AG08396 (cell line): ENCODE data around the gene STPG2.

Experiments
- DNase-seq: peaks from one replicate; pipeline ENCODE4 v3.0.0; 2012; ENCODE audit warnings: low spot score, mixed read lengths

STPG2 gene

DNA sequence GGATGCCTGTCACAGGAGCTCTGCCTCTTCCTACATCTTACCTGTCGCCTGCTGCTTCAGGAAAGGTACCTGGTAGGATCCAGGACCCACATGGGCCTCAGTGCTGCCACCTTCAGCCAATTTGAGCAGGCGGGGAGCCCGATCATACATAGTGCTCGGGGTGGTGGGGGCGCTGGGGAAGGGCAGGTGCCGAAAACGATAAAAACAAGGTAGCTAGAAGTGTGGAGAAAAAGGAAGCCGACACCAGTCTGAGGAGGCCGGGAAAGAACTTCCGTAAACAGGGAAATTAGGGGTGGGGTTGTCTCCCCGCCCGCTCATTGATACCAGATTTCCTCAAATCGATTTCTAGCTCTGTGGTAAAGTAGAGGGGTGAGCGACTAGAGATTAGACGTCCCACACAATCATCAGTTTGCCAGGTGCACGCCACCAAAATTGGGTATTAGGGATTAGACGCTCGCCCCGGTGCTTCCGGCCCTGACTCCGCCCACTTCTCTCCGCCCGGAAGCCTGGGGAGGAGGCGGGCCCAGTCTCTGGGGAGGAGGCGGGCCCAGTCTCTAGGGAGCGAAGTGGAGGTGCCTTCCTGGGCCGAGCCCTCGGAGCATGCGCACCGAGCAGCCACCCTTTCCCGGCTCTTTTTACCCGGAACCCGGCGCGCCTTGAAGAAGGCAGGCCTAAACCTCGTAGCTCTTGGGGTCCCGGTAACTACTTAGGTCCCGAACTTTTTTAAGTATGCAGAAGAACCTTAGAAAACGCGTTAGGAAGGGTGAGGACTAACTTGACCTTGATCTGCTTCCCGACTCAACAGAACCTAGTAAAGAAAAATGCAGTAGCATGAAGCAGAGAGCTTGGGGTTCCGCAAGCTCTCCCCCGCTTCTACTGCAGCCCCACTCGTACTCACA is at the start of gene STPG2:
TSS of gene STPG2 (minus strand) at position 476 of the 899 bp plus-strand sequence.
- peak; percentile 95 for DNase-seq

DNA sequence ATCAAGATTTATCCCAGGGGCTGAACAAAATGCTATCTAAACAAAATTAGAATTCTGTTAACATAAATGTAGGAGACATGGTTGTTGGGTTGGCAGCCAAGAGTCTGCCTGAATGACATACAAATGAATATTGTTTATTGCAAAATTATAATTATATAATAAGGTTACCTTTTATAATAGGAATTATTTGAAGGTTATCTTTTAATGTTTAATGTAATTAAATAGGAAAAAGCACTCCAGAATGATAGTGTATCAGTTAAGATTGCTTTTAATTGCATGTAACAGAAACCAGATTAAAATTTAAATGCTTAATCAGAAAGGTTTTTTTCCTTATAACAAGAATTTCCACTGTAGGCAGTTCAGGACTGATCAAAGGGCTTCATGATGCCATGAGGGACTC is 42.0 kb upstream of the STPG2 start:
- no peak for DNase-seq

DNA sequence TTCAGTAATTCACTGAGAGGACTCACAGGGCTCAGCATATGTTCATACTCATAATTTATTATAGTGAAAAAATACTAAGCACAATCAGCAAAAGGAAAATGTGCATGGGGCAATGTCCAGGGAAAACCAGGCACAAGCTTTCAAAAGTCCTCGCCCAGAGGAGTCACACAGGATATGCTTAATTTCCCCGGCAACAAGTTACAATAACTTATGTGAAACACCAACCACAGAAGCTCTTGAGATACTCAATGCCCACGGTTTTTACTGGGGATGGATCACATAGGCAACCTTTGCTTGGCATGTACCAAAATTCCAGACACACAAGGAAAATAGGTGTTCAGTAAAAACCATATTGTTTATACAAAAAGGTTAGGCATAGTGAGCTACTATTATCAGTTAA is 38.5 kb upstream of the STPG2 start:
- DNase-seq = peak; percentile 10

DNA sequence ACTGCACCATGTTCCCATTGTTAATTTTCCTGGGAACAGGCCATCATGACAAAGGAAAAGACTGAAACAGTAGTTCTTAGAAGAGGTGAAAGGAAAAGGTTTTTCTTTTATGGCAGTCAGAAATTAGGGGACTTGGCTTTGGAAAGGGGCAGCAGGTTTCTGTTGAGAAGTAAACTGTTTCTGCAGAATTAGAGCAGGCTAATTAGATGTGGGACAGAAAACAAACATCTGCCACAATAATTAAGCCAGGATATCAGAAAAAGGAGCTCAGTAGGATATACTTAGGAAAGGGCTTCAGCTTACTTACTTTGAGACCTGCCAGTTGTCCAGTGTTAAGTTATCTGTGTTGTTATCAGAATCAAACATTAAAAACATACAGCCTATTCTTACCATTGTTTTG is 36.7 kb upstream of the STPG2 start:
- DNase-seq = no peak

DNA sequence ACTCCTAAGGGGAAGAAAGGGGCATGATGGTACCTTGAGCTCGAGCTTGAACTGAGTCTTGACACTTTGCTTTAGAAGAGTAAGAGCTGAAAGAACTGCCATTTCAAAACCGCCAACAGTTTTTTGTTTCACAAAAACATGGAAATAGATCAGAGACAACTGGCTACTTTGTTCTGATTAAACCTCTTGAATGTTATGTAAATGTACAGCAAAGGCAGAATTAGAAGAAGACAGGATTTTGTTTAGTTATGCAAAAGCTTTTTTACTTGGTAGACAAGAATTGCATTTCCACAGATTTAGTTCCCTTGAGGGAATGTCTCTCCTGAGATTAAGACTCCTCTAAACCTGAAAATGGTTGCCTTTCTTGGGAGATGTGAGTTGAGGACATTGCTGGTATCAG is 33.3 kb upstream of the STPG2 start:
- no peak for DNase-seq

GRCh38 chr4:98170035-98170434 is 26.8 kb upstream of the STPG2 start:
- DNase-seq = no peak

DNA sequence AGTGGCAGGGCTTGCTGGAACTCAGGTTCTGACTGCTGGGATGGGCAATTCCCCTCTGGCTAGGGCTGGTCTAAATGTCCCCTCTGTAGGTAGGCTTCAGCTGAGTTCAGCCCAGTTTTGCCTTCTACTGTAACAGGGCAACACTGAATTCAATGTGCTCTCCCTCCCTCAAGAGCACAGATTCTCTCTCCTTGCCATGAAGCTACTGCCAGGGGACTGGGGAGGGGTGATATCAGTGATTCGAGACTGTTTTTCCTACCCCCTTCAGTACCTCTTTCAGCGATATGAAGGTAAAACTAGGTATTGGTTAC is 23.4 kb upstream of the STPG2 start:
- no peak for DNase-seq

- DNase-seq = no peak
Measured at GRCh38 chr4:98166025-98166730, 22.9 kb upstream of the STPG2 start.

DNA sequence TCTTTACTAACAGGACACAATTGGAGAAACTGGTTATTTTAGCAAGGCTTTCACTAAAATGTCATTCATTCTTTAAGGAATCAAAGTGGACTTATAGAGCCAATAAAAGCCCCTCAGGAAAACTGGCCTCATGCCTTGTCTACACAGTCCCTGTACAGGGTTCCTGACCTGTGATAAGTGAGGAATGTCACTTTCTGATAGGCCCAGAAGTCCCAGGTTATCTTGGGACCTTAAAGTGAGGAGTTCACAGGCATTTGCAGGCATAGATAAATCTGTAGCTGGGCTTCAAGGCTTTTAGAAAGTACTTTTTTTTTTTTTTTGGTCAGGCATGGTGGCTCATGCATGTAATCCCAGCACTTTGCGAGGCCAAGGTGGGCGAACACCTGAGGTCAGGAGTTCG is 19.4 kb upstream of the STPG2 start:
- DNase-seq = no peak

- DNase-seq = no peak
Measured at GRCh38 chr4:98151145-98151924, 8.1 kb upstream of the STPG2 start.

DNA sequence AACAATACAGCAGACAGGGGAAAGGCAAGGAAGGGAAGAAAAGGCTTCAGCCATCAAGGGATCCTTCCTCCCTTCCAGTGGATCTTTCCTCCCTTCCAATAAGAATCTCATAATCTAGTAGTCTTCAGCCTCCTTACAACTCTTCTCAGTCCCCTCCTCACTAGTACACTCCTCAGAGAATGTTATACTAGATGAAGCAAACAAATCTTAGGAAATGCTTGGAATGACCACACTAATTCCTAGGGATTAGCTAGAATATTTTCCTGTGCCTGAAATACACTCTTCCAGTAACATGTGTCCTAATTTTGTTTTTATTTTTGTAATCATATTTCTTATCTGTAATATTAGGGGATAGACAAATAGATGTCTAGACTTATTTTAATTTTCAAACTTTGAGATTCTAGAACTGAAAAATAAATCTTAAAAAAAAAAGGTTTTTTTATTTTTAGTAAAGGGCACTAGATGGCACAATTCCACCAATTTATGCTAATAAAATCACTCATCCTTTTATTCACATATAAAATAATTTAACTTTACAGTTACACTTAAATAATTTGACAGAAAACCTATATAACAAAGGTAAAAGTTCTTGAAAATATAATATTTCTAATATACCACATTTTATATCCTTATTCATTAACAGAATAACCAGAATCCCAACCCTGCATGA is 7.0 kb upstream of the STPG2 start:
- DNase-seq = no peak

DNA sequence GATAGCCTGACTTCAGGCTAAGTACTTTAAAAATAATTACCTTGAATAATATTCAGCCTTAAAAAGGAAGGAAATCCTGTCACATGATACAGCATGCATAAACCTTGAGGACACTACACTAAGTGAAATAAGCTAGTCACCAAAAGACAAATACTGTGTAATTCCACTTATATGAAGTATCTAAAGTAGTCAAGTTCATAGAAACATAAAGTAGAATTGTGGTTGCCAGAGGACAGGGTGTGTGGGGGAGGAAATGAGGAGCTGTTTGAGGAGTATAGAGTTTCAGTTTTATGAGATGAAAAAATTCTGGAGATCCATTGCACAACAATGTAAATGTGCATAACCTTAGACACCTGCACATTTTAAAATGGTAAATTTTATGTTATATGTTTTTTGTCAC is 5.6 kb upstream of the STPG2 start:
- DNase-seq = no peak

DNA sequence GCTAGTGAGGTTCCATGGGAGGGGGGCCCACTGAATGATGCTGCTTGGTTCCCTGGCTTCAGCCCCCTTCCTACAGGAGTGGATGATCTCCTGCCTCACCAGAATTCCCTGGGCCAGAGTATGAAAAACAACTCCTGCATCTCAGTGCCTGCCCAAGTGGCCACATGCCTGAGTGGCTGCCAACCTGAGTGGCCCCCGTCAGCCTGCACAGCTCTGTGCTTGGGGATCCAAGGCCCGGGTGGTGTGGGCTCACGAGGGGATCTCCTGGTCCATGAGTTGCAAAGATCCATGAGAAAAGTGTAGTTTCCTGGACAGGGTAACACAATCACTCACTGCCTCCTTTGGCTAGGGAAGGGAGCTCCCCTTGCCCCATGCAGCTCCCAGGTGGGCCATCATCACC is 17.1 kb downstream of the STPG2 start:
- no peak for DNase-seq

DNA sequence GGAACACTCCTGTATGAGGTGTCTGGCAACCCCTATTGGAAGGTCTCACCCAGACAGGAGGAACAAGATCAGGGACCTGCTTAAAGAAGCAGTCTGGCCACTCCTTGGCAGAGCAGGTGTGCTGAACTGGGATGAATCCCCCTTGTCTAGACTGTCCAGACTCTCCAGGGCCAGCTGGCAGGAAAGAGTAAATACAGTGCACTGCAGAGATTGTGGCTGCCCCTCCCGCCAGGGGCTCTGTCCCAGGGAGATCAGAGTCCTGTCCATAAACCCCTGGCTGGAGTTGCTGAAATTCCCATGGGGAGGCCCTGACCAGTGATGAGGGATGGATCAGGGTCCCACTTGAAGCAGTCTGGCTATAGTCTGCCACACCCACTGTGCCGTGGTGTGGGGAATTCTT is 17.7 kb downstream of the STPG2 start:
- no peak for DNase-seq

DNA sequence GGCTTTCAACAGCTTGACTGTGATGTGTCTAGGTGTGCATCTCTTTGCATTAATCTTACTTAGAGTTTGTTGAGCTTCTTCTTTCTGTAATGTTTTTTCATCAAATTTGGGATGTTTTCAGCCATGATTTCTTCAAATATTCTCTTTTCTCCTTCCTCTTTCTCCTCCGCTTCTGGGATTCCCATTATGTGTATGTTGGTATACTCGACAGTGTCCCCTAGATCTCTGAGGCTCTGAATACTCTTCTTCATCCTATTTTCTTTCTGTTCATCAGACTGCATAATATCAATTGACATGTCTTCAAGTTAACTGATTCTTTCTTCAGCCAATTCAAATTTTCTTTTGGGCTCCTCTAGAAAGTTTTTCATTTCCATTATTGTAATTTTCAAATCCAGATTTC is 25.9 kb downstream of the STPG2 start:
- no peak for DNase-seq

GRCh38 chr4:98113012-98113411 is 30.3 kb downstream of the STPG2 start:
- DNase-seq = peak; percentile 1

- DNase-seq = no peak
Measured at GRCh38 chr4:98110929-98111328, 32.3 kb downstream of the STPG2 start.

- no peak for DNase-seq
Measured at GRCh38 chr4:98110214-98110613, 33.1 kb downstream of the STPG2 start.

DNA sequence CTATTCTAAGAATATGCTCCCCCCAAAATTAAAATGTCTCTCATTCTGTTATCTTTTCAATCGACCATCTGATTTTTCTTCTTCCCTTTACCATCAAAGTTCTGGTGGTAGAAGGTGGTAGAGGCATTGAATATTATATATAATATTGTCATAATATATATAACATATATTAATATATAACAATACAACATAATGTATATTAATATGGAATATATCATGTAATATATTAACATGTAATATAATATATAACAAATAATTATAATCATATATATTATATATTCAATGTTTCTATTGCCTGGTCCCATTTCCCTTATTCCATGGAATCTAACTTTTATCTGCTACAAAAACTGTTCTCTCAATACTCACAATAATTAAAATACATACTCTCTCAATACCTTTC is 40.6 kb downstream of the STPG2 start:
- no peak for DNase-seq

- DNase-seq = no peak
Measured at GRCh38 chr4:98101988-98102387, 41.3 kb downstream of the STPG2 start.

GRCh38 chr4:98098764-98099163 is 44.5 kb downstream of the STPG2 start:
- no peak for DNase-seq

DNA sequence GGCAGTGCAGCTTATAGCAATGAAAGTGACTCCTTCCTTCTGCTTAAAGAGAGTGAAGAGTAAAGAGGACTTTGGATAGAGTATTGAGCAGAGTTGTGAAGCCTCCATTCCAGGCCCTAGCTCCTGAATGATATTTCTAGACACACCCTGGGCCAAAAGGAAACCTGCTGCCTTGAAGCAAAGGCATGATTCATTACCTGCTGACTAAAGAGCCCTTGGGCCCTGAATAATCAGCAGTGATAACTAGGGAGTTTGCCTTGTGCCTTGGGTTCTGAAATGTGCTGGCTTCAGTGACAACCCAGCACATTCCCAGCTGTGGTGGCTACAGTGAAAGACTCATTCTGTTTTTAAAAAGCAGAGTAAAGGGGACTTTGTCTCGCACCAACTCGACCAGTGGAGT is 49.2 kb downstream of the STPG2 start:
- no peak for DNase-seq
